NCI-H226 (cell line): Measurements from ENCODE around the gene H19.

ENCODE experiments used
- DNase-seq: peaks from one replicate; pipeline ENCODE4 v3.0.0-alpha.2; 2015

The H19 gene

GRCh38 chr11:1997755-1998154, at the start of gene H19:
H19 (minus strand) TSS chr11:1997842.
- DNase-seq: no peak

DNA sequence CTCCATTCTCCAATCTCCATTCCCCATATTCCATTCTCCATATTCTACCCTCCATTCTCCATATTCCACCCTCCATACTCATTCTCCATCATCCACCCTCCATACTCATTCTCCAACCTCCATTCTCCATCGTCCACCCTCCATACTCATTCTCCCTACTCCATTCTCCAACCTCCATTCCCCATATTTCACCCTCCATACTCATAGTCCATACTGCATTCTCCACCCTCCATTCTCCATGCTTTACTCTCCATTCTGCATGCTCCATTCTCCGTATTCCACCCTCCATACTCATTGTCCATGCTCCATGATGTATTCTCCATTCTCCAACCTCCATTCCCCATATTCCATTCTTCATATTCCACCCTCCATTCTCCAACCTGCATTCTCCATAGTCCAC, 44.3 kb upstream of the H19 start:
- no peak for DNase-seq

- no peak for DNase-seq
These were observed 43.5 kb upstream of the H19 start for GRCh38 chr11:2041153-2041552.

DNA sequence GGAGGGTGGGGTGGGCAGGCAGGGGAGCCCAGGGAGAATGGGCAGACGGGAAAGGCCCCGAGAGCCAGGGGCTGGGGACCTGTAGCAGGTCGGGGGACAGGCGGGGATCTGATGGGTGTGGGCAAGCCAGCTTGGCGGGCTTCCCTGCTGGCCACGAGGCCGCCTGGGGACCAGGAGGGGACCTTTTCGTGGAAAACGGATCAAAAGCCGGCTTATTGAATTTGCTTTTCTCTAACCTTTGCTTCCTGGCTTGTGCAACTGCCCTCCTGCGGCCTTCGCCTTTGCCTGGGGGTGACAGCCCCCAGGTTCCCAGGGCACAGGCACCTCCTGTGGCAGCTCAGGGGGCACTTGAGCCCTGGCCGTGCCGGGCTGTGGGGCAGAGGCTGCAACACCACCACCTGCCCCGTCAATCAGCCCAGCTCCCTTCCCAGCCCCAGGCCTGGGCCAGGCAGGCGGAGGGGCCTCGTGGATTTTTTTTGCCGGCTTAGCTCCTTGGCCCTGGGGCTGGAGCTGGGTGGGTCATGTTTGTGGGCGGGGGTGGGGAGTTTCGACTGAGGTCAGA, 41.6 kb upstream of the H19 start:
- no peak for DNase-seq

DNA sequence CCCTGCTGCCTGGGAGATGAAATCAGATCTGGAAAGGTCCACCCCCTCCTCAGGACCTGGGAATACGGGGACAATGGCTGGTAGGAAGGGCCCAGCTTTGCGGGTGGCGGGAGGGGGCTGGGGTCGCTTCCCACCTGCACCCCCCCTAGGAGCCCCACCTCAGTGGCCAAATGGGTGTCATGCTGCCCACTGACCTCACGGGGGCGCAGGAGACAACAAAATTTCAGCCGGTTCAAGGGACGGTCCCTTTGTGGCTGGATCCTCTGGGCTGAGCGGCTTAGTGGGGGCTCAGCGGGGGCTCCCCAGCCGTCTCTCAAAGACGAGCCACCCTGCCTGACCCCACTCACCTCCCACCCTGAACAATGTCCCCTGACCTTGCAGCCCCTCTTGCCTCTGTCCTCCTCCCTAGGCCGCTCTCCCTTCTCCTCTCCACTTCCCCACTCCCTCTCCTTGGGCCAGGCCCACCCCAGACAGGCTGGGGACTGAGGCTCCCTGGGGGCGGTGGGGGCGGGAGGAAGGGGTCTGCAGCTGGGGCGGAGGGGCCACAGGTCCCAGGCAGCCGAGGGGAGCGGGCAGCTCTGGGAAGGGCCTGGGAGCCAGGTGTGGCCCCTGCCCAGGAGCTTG, 39.3 kb upstream of the H19 start:
- no peak for DNase-seq

DNA sequence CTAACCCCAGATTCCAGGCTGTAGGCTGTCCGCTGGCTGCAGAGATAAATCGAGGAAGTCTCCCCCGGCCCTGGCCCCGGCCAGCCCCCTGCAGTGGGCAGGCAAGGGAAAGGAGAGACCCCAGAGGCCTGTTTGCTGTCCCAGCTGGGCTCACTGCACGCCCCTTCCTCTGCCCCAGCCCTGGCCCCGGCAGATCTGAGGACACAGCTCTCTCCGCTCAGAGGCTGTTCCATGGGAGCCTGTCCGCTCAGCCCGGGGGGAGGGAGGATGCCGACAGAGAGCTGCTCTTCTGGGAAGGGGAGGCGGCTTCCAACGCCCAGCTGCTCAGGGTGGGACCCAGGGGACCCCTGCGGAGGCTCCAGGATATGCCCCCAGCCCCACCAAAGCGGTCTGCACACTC, 37.7 kb upstream of the H19 start:
- DNase-seq: no peak

GRCh38 chr11:2031058-2031457, 33.4 kb upstream of the H19 start:
- DNase-seq: no peak

GRCh38 chr11:2027708-2028107, 30.1 kb upstream of the H19 start:
- DNase-seq: no peak

- DNase-seq: no peak
These were observed 17.4 kb upstream of the H19 start for GRCh38 chr11:2015025-2015424.

GRCh38 chr11:2012440-2012839, 14.8 kb upstream of the H19 start:
- DNase-seq: no peak

GRCh38 chr11:2004466-2004865, 6.8 kb upstream of the H19 start:
- no peak for DNase-seq

DNA sequence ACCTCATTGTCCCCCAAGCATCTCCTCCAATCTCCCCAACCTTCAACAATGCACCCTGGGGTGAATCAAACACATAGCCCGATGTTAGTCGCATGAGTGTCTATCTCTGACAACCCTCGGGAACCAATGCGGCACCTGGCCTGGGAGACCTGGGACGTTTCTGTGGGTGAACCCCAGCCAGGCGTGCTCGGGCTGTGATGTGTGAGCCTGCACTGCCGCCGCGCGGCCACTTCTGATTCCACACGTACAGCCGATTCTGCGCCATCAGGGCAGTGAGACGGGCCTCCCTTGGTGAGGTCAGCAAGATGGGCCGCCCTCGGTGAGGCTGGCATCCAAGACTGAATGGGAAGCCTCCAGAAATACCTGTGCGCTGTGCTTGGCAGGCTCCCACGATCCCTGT, 5.2 kb upstream of the H19 start:
- DNase-seq: no peak

DNA sequence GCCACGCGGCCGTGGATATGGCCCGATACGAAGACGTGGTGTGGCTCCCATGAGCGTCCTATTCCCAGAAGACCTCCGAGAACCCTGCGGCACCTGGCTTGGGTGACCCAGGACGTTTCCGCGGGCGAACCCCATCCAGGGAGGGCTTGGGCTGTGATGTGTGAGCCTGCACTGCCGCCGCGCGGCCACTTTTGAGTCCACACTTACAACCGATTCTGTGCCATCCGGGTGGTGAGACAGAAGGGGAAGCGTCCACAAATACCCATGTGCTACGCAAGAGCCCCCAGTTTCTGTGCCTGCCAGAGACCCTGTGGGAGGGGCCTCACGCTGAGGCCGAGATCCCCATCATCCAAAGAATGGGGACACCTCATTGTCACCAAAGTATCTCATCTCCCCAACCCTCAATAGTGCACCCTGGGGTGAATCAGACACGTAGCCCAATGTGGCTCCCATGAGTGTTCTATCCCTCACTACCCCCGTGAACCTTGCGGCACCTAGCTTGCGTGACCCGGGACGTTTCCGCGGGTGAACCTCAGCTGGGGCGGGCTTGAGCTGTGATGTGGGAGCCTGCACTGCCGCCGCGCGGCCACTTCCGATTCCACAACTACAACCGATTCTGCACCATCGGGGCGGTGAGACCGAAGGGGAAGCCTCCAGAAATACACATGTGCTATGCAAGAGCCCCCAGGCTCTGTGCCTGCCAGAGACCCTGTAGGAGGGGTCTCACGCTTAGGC, 4.6 kb upstream of the H19 start:
- DNase-seq: no peak

DNA sequence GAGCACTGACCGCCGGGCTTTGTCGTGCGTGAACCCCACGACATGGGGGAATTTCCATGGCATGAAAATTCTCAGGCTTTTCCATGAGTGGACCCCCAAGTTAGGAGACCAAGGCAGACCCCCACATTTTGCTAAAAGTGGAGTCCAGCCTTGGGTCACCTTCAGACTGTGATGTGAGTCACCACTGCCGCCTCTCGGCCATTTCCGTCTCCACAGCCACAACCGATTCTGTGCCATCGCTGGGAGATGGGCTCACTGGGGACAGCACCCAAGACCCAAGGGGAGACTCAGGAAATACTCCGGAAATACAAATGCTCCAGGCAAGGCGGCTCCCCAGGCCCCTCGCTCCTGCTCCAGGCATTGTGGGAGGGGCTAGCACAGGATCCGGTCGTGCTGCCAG, 1.2 kb upstream of the H19 start:
- DNase-seq: no peak

GRCh38 chr11:1998290-1998689, 648 bp upstream of the H19 start:
- DNase-seq: no peak

DNA sequence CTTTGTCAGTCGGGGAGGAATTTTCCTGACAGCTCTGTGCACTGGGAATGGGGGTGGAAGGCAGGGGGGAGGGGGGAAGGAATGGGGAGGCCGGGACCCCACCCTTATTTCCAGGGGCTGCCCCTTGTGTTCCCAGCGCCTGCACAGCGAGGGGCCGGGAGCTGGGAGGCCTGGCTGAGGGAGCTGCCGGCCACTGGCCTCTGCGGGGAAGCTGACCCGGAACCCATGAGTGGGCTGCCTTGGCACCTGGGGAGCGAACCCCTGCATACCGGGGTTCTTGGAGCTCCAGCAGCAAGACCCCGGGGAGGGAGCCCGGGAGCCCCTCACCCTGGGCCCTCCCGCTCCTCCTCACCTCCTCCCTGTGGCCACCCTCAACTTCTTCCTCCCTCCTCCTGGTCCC, 3.5 kb downstream of the H19 start:
- DNase-seq: no peak

DNA sequence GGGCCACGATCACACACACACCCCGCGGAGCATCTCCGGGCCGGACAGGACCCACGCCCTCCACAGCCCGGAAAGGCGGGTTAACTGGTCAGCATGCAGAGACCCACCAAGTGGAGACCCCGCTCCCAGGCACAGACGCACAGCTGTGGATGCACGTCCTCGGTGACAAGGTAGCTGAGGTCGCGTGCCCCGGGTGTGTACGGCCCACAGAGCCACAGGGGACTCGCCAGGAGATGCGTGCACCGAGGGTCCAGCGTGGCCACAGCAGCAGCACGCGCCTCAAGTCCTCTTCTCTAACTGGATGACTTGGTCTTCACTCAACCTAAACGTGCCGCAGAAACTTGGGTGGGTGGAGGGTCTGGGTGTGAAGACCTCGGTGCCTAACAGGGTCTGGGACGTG, 5.5 kb downstream of the H19 start:
- DNase-seq: no peak

DNA sequence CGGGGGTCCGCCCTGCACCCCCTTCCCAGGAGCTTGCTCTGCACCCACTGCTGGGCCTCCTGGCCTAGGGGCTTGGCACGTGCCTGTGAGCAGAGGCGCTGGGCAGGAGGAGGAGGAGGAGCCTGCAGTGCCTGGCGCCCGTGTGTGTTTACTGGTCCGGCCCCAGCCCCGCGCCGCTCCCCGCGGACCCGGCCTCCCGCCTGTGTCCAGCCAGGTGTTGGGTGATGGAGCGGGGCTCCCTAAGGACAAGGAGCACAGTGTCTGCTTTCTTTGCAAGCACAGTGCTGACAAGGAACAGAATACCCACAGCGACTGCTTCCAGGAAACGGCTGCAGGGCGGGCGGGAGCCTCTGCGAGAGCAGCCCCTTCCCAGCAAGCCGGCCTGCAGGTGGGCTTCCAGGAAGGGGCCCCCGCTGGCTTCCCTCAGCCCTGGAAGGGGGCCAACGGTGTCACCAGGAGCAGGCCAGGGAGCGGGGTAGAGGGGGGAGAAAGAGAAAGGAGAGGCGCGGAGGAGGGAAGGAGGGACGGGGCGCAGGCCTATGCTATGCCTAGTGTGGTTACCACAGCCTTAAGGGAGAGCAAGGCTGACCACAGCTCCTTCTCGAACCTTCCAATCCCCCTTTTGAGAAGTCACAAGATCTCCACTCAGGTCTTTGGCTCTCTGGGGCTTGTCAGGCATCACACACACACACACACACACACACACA, 6.6 kb downstream of the H19 start:
- no peak for DNase-seq

DNA sequence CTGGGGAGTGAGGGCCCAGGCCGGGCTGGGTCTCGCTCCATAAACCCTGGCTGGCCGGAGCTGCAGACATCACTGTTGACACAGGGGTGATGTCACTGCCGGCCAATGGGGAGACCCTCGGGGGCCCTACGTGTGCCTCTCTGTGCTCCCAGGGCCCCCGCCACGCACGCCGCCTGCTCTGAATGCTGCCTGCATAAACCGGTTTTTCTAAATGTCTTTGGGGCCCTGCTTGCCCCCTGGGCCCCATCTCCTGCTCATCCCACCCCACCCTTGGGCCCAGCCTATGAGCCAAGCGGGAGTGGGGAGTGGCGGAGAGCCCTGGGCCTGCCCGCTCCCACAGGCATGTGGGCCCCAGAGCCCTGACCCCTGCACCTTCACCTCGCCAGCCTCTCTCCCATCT, 7.7 kb downstream of the H19 start:
- DNase-seq: no peak

- DNase-seq: no peak
These were observed 8.8 kb downstream of the H19 start for GRCh38 chr11:1988667-1989317.

GRCh38 chr11:1988174-1988573, 9.5 kb downstream of the H19 start:
- no peak for DNase-seq

GRCh38 chr11:1987024-1987423, 10.6 kb downstream of the H19 start:
- no peak for DNase-seq

DNA sequence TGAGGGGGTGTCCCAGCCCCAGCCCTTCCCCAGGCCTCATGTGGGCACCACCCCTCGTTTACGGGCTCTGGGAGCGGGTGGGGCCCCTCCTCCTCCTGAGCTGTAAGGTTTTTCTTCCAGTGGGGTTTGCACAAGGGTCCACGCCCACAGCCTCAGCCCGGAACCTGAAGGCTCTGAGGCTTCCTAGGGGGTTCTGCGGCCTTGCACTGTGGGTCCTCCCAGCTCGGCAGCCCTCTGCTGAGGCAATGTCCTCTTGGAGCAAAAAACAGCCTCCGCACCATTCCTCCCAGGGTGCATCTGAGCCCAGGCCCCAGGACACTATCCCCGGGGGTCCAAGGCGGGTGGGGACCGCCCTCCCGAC, 14.1 kb downstream of the H19 start:
- DNase-seq: no peak
